GM12875 (cell line): ENCODE data around the gene DIAPH1.
A peak's percentile ranks its signal among the peaks of the same experiment; 100 is the strongest.

ENCODE experiments used
- H3K4me3 ChIP-seq: one replicate; pipeline ENCODE4 v1.5.1; 2011; ENCODE audit warnings: low read depth, low read length, control low read depth
- TF ChIP-seq, protein P1 (sequence below): IDR thresholded peaks from 2 replicates; pipeline ENCODE4 v1.5.1; 2011; ENCODE audit warnings: low read depth, mild to moderate bottlenecking, control low read depth, inconsistent platforms, low read length, moderate library complexity, borderline replicate concordance; ENCODE audit not compliant: insufficient read depth

The DIAPH1 gene

DNA sequence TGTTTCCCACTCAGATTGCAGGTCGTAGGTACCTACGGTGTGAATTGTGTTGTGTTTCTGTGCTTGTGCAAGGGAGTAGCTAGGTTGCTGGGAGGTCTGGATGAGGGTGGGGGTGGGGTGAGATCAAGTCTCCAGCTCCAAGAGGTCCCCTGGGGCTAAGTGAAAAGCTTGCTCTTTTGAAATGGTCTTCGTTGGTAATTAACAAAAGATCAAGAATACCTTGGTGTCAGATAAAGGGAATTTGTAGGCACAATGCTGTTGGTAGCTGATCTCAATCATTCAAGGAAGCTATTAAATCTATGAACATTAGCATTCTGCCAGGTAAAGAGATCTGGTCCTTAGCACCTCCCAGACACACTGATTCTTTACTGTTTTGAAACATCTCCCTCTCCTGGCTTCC is 134.9 kb downstream of the DIAPH1 start:
- no peak overlapping the region for H3K4me3 ChIP-seq
- TF ChIP-seq, protein P1, sequence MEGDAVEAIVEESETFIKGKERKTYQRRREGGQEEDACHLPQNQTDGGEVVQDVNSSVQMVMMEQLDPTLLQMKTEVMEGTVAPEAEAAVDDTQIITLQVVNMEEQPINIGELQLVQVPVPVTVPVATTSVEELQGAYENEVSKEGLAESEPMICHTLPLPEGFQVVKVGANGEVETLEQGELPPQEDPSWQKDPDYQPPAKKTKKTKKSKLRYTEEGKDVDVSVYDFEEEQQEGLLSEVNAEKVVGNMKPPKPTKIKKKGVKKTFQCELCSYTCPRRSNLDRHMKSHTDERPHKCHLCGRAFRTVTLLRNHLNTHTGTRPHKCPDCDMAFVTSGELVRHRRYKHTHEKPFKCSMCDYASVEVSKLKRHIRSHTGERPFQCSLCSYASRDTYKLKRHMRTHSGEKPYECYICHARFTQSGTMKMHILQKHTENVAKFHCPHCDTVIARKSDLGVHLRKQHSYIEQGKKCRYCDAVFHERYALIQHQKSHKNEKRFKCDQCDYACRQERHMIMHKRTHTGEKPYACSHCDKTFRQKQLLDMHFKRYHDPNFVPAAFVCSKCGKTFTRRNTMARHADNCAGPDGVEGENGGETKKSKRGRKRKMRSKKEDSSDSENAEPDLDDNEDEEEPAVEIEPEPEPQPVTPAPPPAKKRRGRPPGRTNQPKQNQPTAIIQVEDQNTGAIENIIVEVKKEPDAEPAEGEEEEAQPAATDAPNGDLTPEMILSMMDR: no peak

DNA sequence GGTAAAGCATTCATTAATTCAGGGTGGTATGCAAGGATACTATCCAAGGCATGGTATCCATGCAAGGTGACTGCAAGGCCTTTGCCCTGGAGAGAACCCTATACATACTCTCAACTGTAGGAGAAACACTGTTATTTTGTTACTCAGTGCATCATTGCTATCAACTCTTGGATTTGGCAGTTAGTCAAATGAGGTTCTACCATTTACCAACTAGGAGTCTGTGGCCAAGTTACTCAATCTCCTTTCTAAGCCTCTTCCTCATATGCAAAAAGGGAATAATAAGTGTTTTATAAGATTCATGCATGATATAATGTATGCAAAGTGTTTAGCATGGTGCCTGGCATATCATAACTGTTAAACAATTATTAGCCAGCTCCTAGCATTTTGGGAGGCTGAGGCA is 139.0 kb downstream of the DIAPH1 start:
- no peak overlapping the region for H3K4me3 ChIP-seq
- TF ChIP-seq, protein P1: no peak

DNA sequence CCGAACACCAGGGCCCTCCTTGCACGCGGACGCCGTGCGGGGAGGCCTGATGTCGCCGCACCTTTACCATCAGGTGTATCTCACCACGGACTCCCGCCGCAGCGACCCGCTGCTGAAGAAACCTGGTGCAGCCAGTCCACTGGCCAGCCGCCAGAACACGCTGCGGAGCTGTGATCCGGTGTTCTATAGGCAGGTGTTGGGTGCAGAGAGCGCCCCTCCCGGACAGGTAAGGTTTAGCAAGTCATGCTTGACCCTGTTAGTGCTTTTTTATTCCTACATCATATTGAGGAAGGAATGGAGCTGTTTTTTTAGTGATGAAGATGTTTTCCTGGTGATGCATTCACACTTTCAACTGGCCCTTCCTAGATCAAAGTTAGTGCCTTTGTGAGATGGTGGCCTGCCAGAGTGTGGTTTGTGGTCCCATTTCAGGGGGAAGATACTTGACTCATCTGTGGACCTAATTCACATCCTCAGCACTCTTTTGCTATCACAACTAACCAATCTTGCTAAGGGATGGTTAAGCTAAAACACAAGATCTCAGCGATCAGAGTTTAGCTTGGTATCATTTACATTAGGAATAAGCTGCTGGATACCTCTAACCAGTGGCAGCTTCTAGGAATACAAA is 140.4 kb downstream of the DIAPH1 start:
- TF ChIP-seq, protein P1: peak; percentile 34; the same call in 1 of the 2 replicates
- H3K4me3 ChIP-seq: peak overlapping the region; percentile 11

DNA sequence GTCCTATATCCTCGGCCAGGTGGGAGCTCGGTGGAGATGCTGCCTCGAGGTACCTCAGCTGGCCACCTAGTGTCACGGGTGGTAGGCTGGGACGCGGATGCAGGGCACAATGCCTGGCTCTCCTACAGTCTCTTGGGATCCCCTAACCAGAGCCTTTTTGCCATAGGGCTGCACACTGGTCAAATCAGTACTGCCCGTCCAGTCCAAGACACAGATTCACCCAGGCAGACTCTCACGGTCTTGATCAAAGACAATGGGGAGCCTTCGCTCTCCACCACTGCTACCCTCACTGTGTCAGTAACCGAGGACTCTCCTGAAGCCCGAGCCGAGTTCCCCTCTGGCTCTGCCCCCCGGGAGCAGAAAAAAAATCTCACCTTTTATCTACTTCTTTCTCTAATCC is 141.0 kb downstream of the DIAPH1 start:
- TF ChIP-seq, protein P1: no peak

DNA sequence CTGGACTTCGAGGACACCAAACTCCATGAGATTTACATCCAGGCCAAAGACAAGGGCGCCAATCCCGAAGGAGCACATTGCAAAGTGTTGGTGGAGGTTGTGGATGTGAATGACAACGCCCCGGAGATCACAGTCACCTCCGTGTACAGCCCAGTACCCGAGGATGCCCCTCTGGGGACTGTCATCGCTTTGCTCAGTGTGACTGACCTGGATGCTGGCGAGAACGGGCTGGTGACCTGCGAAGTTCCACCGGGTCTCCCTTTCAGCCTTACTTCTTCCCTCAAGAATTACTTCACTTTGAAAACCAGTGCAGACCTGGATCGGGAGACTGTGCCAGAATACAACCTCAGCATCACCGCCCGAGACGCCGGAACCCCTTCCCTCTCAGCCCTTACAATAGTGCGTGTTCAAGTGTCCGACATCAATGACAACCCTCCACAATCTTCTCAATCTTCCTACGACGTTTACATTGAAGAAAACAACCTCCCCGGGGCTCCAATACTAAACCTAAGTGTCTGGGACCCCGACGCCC is 141.7 kb downstream of the DIAPH1 start:
- TF ChIP-seq, protein P1: no peak
- peak overlapping the region; percentile 73 for H3K4me3 ChIP-seq

More for the DNA sequence above, 141.0 kb downstream of the DIAPH1 start:
- peak overlapping the region; percentile 73 for H3K4me3 ChIP-seq

DNA sequence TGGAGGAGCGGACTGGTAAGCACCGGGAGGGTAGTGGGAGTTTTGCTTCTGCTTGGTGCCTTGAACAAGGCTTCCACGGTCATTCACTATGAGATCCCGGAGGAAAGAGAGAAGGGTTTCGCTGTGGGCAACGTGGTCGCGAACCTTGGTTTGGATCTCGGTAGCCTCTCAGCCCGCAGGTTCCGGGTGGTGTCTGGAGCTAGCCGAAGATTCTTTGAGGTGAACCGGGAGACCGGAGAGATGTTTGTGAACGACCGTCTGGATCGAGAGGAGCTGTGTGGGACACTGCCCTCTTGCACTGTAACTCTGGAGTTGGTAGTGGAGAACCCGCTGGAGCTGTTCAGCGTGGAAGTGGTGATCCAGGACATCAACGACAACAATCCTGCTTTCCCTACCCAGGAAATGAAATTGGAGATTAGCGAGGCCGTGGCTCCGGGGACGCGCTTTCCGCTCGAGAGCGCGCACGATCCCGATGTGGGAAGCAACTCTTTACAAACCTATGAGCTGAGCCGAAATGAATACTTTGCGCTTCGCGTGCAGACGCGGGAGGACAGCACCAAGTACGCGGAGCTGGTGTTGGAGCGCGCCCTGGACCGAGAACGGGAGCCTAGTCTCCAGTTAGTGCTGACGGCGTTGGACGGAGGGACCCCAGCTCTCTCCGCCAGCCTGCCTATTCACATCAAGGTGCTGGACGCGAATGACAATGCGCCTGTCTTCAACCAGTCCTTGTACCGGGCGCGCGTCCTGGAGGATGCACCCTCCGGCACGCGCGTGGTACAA is 142.5 kb downstream of the DIAPH1 start:
- TF ChIP-seq, protein P1: no peak
- peak overlapping the region; percentile 73 for H3K4me3 ChIP-seq
